H1 (cell line): ENCODE data around the gene KIF4A.

Source experiments
- ATF2 ChIP-seq: IDR thresholded peaks from 2 replicates; pipeline ENCODE4 v1.6.1; 2012; ENCODE audit warnings: low read length, inconsistent platforms
- SUZ12 ChIP-seq: fragments of 200-600 bp; sonication (generic); IDR thresholded peaks from 2 replicates; pipeline ENCODE4 v1.6.1; 2012; ENCODE audit warnings: mild to moderate bottlenecking, inconsistent platforms, low read length, moderate library complexity, mixed read lengths
- TF ChIP-seq, protein P1 (sequence below), 3 experiments: IDR thresholded peaks; 1 replicate in 2 of 3; 2 replicates in 1 of 3; pipeline versions ENCODE4 v1.5.1 to v1.6.1; 2011; ENCODE audit warnings: low read length in 3 of 3, mild to moderate bottlenecking in 3 of 3, inconsistent platforms in 2 of 3, low read depth in 1 of 3, moderate library complexity in 1 of 3; ENCODE audit not compliant: insufficient read depth in 1 of 3; ENCODE audit errors: control extremely low read depth in 1 of 3

- TF ChIP-seq ATF2 (no peak), SUZ12 (no peak)
- TF ChIP-seq, protein P1, sequence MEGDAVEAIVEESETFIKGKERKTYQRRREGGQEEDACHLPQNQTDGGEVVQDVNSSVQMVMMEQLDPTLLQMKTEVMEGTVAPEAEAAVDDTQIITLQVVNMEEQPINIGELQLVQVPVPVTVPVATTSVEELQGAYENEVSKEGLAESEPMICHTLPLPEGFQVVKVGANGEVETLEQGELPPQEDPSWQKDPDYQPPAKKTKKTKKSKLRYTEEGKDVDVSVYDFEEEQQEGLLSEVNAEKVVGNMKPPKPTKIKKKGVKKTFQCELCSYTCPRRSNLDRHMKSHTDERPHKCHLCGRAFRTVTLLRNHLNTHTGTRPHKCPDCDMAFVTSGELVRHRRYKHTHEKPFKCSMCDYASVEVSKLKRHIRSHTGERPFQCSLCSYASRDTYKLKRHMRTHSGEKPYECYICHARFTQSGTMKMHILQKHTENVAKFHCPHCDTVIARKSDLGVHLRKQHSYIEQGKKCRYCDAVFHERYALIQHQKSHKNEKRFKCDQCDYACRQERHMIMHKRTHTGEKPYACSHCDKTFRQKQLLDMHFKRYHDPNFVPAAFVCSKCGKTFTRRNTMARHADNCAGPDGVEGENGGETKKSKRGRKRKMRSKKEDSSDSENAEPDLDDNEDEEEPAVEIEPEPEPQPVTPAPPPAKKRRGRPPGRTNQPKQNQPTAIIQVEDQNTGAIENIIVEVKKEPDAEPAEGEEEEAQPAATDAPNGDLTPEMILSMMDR (IDR thresholded peaks at IDR 0.05; ENCODE audit: control extremely low read depth in 1 of 3, insufficient read depth in 1 of 3, low read depth in 1 of 3, low read length in 3 of 3) = no peak
Observed at GRCh38 chrX:70453024-70453618, 163.2 kb downstream of the KIF4A start.
